IMR-90 (cell line): ENCODE data around the gene SLC36A1. TPM values are rescaled to one million over a fixed set of nuclear protein-coding genes. Genes with fewer than 3 reads are reported as not detected.

Source experiments
- ATAC-seq: fragments of 200-7000 bp; cut with Tn5 transposase; 2 replicates; pipeline ENCODE4 v1.9.1; 2020; ENCODE audit warnings: low read depth, mild to moderate bottlenecking, moderate library complexity
- BruUV-seq: library from RNA; stranded (reverse); fragments of 400-500 nt; replicated peaks from 2 replicates; lab custom pipeline; 2021; lab: Mats Ljungman, UMichigan
- CTCF ChIA-PET: fragments of 300-600 bp; formaldehyde crosslinking; extraction: SDS; loops from one replicate; lab custom pipeline; 2021; ENCODE audit warnings: antibody characterized with exemption; lab: Yijun Ruan, JAX
- POLR2A ChIA-PET: fragments of 300-600 bp; sonication (Branson Sonifier 250); formaldehyde crosslinking; loops from one replicate; lab custom pipeline; 2022; ENCODE audit warnings: antibody characterized with exemption; ENCODE audit not compliant: unreplicated experiment; lab: Charles Lee
- DNase-seq: peaks from one replicate; pipeline ENCODE4 v3.0.0; 2013
- H2AFZ ChIP-seq: replicated peaks from 2 replicates; pipeline ENCODE3; 2013; ENCODE audit warnings: low read length, mild to moderate bottlenecking; ENCODE audit not compliant: poor library complexity
- H2AK5ac ChIP-seq: 2 replicates; pipeline ENCODE4 v1.6.1; 2013; ENCODE audit warnings: low read depth, low read length, inconsistent platforms
- H2AK9ac ChIP-seq: replicated peaks from 2 replicates; pipeline ENCODE3; 2013; ENCODE audit warnings: mild to moderate bottlenecking, low read depth, low read length, moderate library complexity; ENCODE audit not compliant: poor library complexity
- H2BK120ac ChIP-seq: 2 replicates; pipeline ENCODE4 v1.6.1; 2013; ENCODE audit warnings: low read depth, low read length, inconsistent platforms
- H2BK15ac ChIP-seq: 3 replicates; pipeline ENCODE4 v1.6.1; 2013; ENCODE audit warnings: low read depth, low read length, inconsistent platforms
- H2BK20ac ChIP-seq: 2 replicates; pipeline ENCODE4 v1.6.1; 2013; ENCODE audit warnings: low read depth, mild to moderate bottlenecking, inconsistent platforms, low read length, moderate library complexity
- H2BK5ac ChIP-seq: 2 replicates; pipeline ENCODE4 v1.6.1; 2013; ENCODE audit warnings: mild to moderate bottlenecking, low read depth, low read length, inconsistent platforms; ENCODE audit not compliant: poor library complexity, severe bottlenecking
- H3K14ac ChIP-seq: replicated peaks from 2 replicates; pipeline ENCODE4 v1.6.1; 2013; ENCODE audit warnings: low read depth, low read length, inconsistent platforms
- H3K18ac ChIP-seq: 2 replicates; pipeline ENCODE4 v1.6.1; 2013; ENCODE audit warnings: low read depth, low read length, control low read depth
- H3K23ac ChIP-seq: 2 replicates; pipeline ENCODE4 v1.6.1; 2013; ENCODE audit warnings: low read depth, low read length, inconsistent platforms
- H3K27ac ChIP-seq: 2 replicates; pipeline ENCODE4 v1.5.1; 2013; ENCODE audit warnings: mild to moderate bottlenecking, control low read depth, low read length; ENCODE audit not compliant: insufficient read depth
- H3K27me3 ChIP-seq: 2 replicates; pipeline ENCODE4 v1.6.1; 2013; ENCODE audit warnings: low read length; ENCODE audit not compliant: control insufficient read depth, insufficient read depth
- H3K36me3 ChIP-seq: 2 replicates; pipeline ENCODE4 v1.6.1; 2013; ENCODE audit warnings: low read length, mixed read lengths; ENCODE audit not compliant: control insufficient read depth, insufficient read depth
- H3K4ac ChIP-seq: 2 replicates; pipeline ENCODE4 v1.6.1; 2013; ENCODE audit warnings: low read depth, low read length, inconsistent platforms
- H3K4me1 ChIP-seq: 2 replicates; pipeline ENCODE4 v1.6.1; 2013; ENCODE audit warnings: low read length, mixed read lengths; ENCODE audit not compliant: control insufficient read depth, insufficient read depth
- H3K4me2 ChIP-seq: 2 replicates; pipeline ENCODE4 v1.6.1; 2013; ENCODE audit warnings: low read depth, mild to moderate bottlenecking, control low read depth, low read length, moderate library complexity
- H3K4me3 ChIP-seq: 2 replicates; pipeline ENCODE4 v1.5.1; 2013; ENCODE audit warnings: low read depth, mild to moderate bottlenecking, control low read depth, low read length, moderate library complexity; ENCODE audit not compliant: insufficient read depth
- H3K56ac ChIP-seq: 2 replicates; pipeline ENCODE4 v1.6.1; 2013; ENCODE audit warnings: low read length, inconsistent platforms; ENCODE audit not compliant: insufficient read depth; ENCODE audit errors: extremely low read depth
- H3K79me1 ChIP-seq, 2 experiments: 2 replicates each; pipeline ENCODE4 v1.6.1; 2013; ENCODE audit warnings: low read length in 2 of 2, inconsistent platforms in 1 of 2, low read depth in 1 of 2
- H3K9ac ChIP-seq: 2 replicates; pipeline ENCODE4 v1.6.1; 2013; ENCODE audit warnings: low read depth, low read length, control low read depth
- H3K9me1 ChIP-seq: 2 replicates; pipeline ENCODE4 v1.6.1; 2013; ENCODE audit warnings: low read length, inconsistent platforms; ENCODE audit not compliant: insufficient read depth
- H3K9me3 ChIP-seq: 2 replicates; pipeline ENCODE4 v1.6.1; 2013; ENCODE audit warnings: low read length; ENCODE audit not compliant: control insufficient read depth, insufficient read depth
- H4K20me1 ChIP-seq: 2 replicates; pipeline ENCODE4 v1.6.1; 2013; ENCODE audit warnings: low read length, inconsistent platforms; ENCODE audit not compliant: insufficient read depth
- H4K5ac ChIP-seq: 2 replicates; pipeline ENCODE4 v1.6.1; 2013; ENCODE audit warnings: mild to moderate bottlenecking, low read depth, low read length, control low read depth
- H4K8ac ChIP-seq, 2 experiments: 2 replicates each; pipeline ENCODE4 v1.6.1; 2013; ENCODE audit warnings: low read depth in 2 of 2, low read length in 2 of 2, control low read depth in 1 of 2, inconsistent platforms in 1 of 2
- H4K91ac ChIP-seq: 2 replicates; pipeline ENCODE4 v1.6.1; 2013; ENCODE audit warnings: low read depth, low read length, inconsistent platforms; ENCODE audit not compliant: insufficient read depth
- BHLHE40 ChIP-seq: fragments of 150-350 bp; IDR thresholded peaks from 2 replicates; pipeline ENCODE4 v1.6.1; 2016; ENCODE audit warnings: mild to moderate bottlenecking, low read depth, low read length
- CEBPB ChIP-seq: IDR thresholded peaks from 2 replicates; pipeline ENCODE4 v1.6.1; 2012; ENCODE audit warnings: low read depth, low read length, improper control_type of control experiment
- CHD1 ChIP-seq: IDR thresholded peaks from 2 replicates; pipeline ENCODE4 v1.6.1; 2012; ENCODE audit warnings: low read depth, low read length, improper control_type of control experiment
- CTCF ChIP-seq: conservative IDR thresholded peaks from 2 replicates; pipeline ENCODE4 v1.5.1; 2012; ENCODE audit warnings: mild to moderate bottlenecking, low read depth, low read length, improper control_type of control experiment
- ELK1 ChIP-seq: fragments of 150-350 bp; IDR thresholded peaks from 2 replicates; pipeline ENCODE4 v1.6.1; 2016; ENCODE audit warnings: low read depth, mild to moderate bottlenecking, low read length, moderate library complexity, borderline replicate concordance
- FOS ChIP-seq: fragments of 150-350 bp; IDR thresholded peaks from 2 replicates; pipeline ENCODE4 v1.6.1; 2016; ENCODE audit warnings: low read depth, low read length
- MAFK ChIP-seq: IDR thresholded peaks from 2 replicates; pipeline ENCODE4 v1.6.1; 2012; ENCODE audit warnings: low read depth, low read length, improper control_type of control experiment
- MAZ ChIP-seq: IDR thresholded peaks from 2 replicates; pipeline ENCODE4 v1.6.1; 2012; ENCODE audit warnings: low read depth, mild to moderate bottlenecking, low read length, improper control_type of control experiment, moderate library complexity, borderline replicate concordance
- MXI1 ChIP-seq: IDR thresholded peaks from 2 replicates; pipeline ENCODE4 v1.6.1; 2012; ENCODE audit warnings: low read depth, mild to moderate bottlenecking, low read length, moderate library complexity, borderline replicate concordance
- NFE2L2 ChIP-seq: fragments of 150-350 bp; IDR thresholded peaks from 2 replicates; pipeline ENCODE4 v1.6.1; 2016; ENCODE audit warnings: low read depth, mild to moderate bottlenecking, low read length
- POLR2A ChIP-seq: IDR thresholded peaks from 2 replicates; pipeline ENCODE4 v1.6.1; 2012; ENCODE audit warnings: mild to moderate bottlenecking, low read depth, low read length
- RAD21 ChIP-seq: IDR thresholded peaks from 2 replicates; pipeline ENCODE4 v1.6.1; 2012; ENCODE audit warnings: low read length, improper control_type of control experiment
- RCOR1 ChIP-seq: IDR thresholded peaks from 2 replicates; pipeline ENCODE4 v1.6.1; 2012; ENCODE audit warnings: mild to moderate bottlenecking, low read length, improper control_type of control experiment; ENCODE audit not compliant: insufficient replicate concordance
- RFX5 ChIP-seq: IDR thresholded peaks from 2 replicates; pipeline ENCODE4 v1.8.0; 2012; ENCODE audit warnings: low read depth, mild to moderate bottlenecking, low read length, moderate library complexity
- SMC3 ChIP-seq: fragments of 150-350 bp; IDR thresholded peaks from 2 replicates; pipeline ENCODE4 v1.6.1; 2016; ENCODE audit warnings: low read depth, mild to moderate bottlenecking, antibody characterized with exemption, low read length, moderate library complexity
- USF2 ChIP-seq: fragments of 150-350 bp; IDR thresholded peaks from 2 replicates; pipeline ENCODE4 v1.6.1; 2017; ENCODE audit warnings: mild to moderate bottlenecking, antibody characterized with exemption, low read length, low read depth
- WGBS, 2 experiments: methylation state at CpG; one replicate each; pipeline versions ENCODE4 v1.1.5 to v1.1.7; 2013; ENCODE audit warnings: missing lambda C conversion rate in 2 of 2; ENCODE audit not compliant: insufficient read length in 1 of 2; ENCODE audit errors: extremely low coverage in 2 of 2; 5-methylcytosine and 5-hydroxymethylcytosine counted together
- dilution Hi-C: fragments of 300-500 bp; cut with HindIII; formaldehyde crosslinking; loops from one replicate; pipeline ENCODE4 v1.14.3; 2018; ENCODE audit warnings: low sequenced_read_pairs; ENCODE audit not compliant: unreplicated experiment
- in situ Hi-C: fragments of 300-500 bp; cut with MboI; formaldehyde crosslinking; loops from 3 replicates; pipeline ENCODE4 v1.14.3; 2019; ENCODE audit warnings: low sequenced_read_pairs, inconsistent platforms, mixed read lengths
- intact Hi-C: fragments of 100-400 bp; cut with micrococcal nuclease; formaldehyde crosslinking; loops from 2 replicates; pipeline ENCODE4 v1.10.0; 2022
- polyA plus RNA-seq, 3 experiments: library from polyadenylated mRNA; depleted of rRNA; stranded (reverse); fragments of >200 nt; gene quantifications; 2 replicates each; pipeline ENCODE4 v1.2.3, GENCODE V29; 2012; ENCODE audit warnings: low replicate concordance in 1 of 3
- total RNA-seq: library from RNA; depleted of rRNA; stranded (reverse); fragments of >200 nt; gene quantifications from 2 replicates; pipeline ENCODE4 v1.2.3, GENCODE V29; 2012

SLC36A1 gene
- total and polyA plus RNA-seq, 2 of the 4 experiments (the other 2 are of a cell fraction) = 5.7 to 8.7 TPM

GRCh38 chr5:151449297-151449696 lies 1.9 kb downstream of the SLC36A1 start:
- no peak overlapping the region for H3K56ac ChIP-seq
- H3K9ac ChIP-seq = peak overlapping the region; percentile 38; the same call in 1 of the 2 replicates
- H3K9me3 ChIP-seq = no peaks in the 10 kb centered on the region
- H3K27me3 ChIP-seq = no peaks in the 10 kb centered on the region; the same call in 1 of the 2 replicates
- DNase-seq (no peak), ATAC-seq (no peak)
- H3K27ac ChIP-seq = no peak overlapping the region
- H3K79me1 ChIP-seq = peaks cover 28 to 45% of the 10 kb centered on the region in 2 experiments
- no peak overlapping the region for H3K18ac ChIP-seq
- dilution Hi-C loops = no loop called here
- peaks cover 7% of the 10 kb centered on the region; the same call in 1 of the 2 replicates for H3K9me1 ChIP-seq
- peak overlapping the region; percentile 6 for H3K4ac ChIP-seq
- H3K23ac ChIP-seq = no peak overlapping the region
- H3K4me1 ChIP-seq = peaks cover 12% of the 10 kb centered on the region
- H4K20me1 ChIP-seq = peaks cover 6% of the 10 kb centered on the region
- H2AK5ac ChIP-seq = no peak overlapping the region
- ChIA-PET CTCF (interaction anchor here (1.2 to 3.7 kb wide), 3 partner anchors 10 to 74 kb away, joined by 6 to 26 read pairs (median 9); no protein-coding TSS in a partner anchor), POLR2A (no interaction called here)
- no peak overlapping the region for H2BK5ac ChIP-seq
- no peak overlapping the region for H2AFZ ChIP-seq
- in situ Hi-C loops = loop anchor here (5.0 kb wide), 3 partner anchors 53 to 298 kb away; no protein-coding TSS in a partner anchor
- H4K5ac ChIP-seq = no peak overlapping the region
- no peak overlapping the region for H2BK15ac ChIP-seq
- no peak overlapping the region for H2BK20ac ChIP-seq
- no peak overlapping the region for H4K91ac ChIP-seq
- peak overlapping the region; percentile 64 for H3K4me2 ChIP-seq
- no peaks in the 10 kb centered on the region for H3K36me3 ChIP-seq
- H3K4me3 ChIP-seq = no peak overlapping the region
- no peak overlapping the region for H2BK120ac ChIP-seq
- BruUV-seq = no TSS peak
- no peak overlapping the region; the same call in 1 of the 2 replicates for H3K14ac ChIP-seq
- no peak overlapping the region for H2AK9ac ChIP-seq
- intact Hi-C loops = no loop called here
- TF ChIP-seq NFE2L2 = no peak
- TF ChIP-seq RFX5 = no peak
- TF ChIP-seq ELK1 = no peak
- no peak for TF ChIP-seq CTCF
- no peak for TF ChIP-seq FOS
- TF ChIP-seq BHLHE40 = no peak
- TF ChIP-seq MAFK = no peak
- no peak for TF ChIP-seq CHD1
- TF ChIP-seq RAD21 = no peak
- no peak for TF ChIP-seq POLR2A
- TF ChIP-seq CEBPB = no peak
- TF ChIP-seq MAZ = no peak
- no peak for TF ChIP-seq MXI1
- no peak for TF ChIP-seq SMC3
- TF ChIP-seq RCOR1 = no peak
- TF ChIP-seq USF2 = no peak
- no peak overlapping the region for H4K8ac ChIP-seq
- WGBS, 2 experiments = 17% methylated on average over 2 of the region's 7 CpGs; no CpG with 5 or more reads in 1 of the 2 experiments
